ENCODE data around the gene ZC3H18. TPM values are rescaled to one million over a fixed set of nuclear protein-coding genes. Genes with fewer than 3 reads are reported as not detected.

The ZC3H18 gene
- polyA plus RNA-seq, 6 donors from 2014 or later, result 2.5 to 21.7 (median 9.0) TPM

DNA sequence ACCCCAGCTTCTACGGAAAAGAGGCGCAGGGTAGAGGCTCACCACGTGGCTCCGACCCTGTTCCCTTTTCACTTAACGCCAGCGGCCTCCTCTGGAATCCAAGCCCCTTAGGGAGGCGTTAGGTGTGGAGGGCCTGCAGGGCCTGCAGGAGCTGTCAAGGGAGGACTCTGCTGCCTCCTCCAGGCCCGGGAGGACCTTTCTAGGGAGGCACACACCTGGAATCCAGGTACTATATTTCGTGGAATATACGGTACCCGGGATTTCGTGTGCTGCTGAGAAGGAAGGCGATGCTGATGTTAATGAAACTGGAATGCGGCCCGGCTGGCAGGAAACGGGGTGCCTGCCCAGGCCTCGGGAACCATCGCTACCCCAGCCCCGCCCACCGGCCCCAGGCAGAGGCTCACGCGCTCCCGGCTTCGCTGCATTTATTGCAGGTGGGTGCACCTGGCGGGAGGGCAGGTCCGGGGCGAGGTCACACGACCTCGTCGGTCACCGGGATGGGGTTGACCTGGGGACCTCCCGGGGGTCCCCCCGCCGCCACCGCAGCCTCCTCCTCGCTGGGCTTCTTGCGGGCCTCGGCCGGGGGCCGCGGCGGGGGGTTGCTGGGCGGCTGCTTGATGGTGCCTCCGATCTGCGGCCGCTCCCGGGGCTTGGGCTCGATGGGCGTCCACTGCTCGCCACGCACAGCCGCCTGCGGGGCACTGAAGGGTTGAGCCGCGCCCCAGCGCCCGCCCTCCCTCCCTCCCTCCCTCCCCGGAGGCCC is 72.9 kb downstream of the ZC3H18 start:
- Mint-ChIP-seq H3K36me3 (peaks cover 0 to 6% of the 10 kb centered on the region in 2 donors), H3K4me3 (peak overlapping the region in 1 of 8 donors; percentile 44), H3K27ac (no peak overlapping the region), H3K27me3 (no peaks in the 10 kb centered on the region), H3K4me1 (peaks cover 50 to 64% (median 57%) of the 10 kb centered on the region in 3 donors), H3K9me3 (no peaks in the 10 kb centered on the region)
- DNase-seq (no peak), ATAC-seq (ENCODE audit: low read depth in 2 of 2) (no peak)

- Mint-ChIP-seq H3K36me3 (peaks cover 0 to 6% of the 10 kb centered on the region in 2 donors), H3K27ac (peak overlapping the region in 1 of 6 donors; percentile 63), H3K4me3 (peak overlapping the region in 1 of 8 donors; percentile 59), H3K27me3 (no peaks in the 10 kb centered on the region), H3K4me1 (peaks cover 47 to 63% (median 57%) of the 10 kb centered on the region in 3 donors), H3K9me3 (no peaks in the 10 kb centered on the region)
- DNase-seq (no peak), ATAC-seq (ENCODE audit: low read depth in 2 of 2) (no peak)
These were observed 73.4 kb downstream of the ZC3H18 start for GRCh38 chr16:88643644-88643932.

DNA sequence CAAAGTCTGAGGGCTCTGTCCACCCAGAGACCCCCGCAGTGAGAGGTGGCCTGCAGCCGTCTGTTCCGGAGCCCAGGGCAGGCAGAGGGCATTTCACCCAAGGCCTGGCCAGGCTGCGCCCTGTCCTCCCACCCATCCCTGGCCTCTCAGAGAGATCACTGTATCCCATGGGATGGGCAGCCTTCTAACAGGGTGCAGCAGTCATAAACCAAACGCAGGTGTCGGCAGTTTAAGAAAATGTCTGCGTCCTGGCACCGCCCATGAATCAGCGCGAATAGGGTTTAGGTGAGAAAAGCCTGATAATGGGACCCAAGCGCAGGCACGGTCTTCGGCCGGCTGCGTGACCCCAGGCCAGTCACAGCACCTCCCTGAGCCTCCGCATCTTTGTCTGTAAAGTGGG is 75.3 kb downstream of the ZC3H18 start:
- Mint-ChIP-seq H3K27me3 (no peaks in the 10 kb centered on the region), H3K4me3 (peak overlapping the region in 4 of 8 donors; percentile 9 to 69 (median 50)), H3K36me3 (peaks cover 0 to 12% of the 10 kb centered on the region in 2 donors), H3K9me3 (no peaks in the 10 kb centered on the region), H3K27ac (peak overlapping the region in 2 of 6 donors; percentile 28 to 47), H3K4me1 (peaks cover 43 to 63% (median 53%) of the 10 kb centered on the region in 3 donors)
- DNase-seq (no peak), ATAC-seq (ENCODE audit: low read depth in 2 of 2) (no peak)

DNA sequence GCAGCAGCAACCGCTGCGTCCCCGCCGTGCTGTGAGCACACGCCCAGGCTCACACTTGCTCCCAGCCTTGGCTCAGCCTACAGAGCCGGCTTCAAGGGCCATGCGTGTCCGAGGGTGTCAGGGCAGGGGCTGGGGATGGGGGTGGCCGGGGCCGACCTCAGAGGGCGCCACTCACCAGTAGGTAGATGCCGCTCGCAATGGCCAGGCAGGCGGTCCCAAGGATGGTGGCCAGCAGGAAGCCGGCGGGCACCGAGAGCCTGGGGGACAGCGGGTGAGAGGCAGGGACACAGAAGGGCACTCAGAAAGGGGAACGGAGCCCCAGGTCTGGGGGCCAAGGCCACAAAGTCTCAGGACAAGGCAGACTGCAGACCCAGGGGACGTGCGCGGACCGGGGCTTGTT is 75.7 kb downstream of the ZC3H18 start:
- no peaks in the 10 kb centered on the region for H3K27me3 Mint-ChIP-seq
- no peaks in the 10 kb centered on the region for H3K9me3 Mint-ChIP-seq
- no peak overlapping the region for H3K27ac Mint-ChIP-seq
- ATAC-seq (ENCODE audit: low read depth in 2 of 2), result no peak
- DNase-seq, result no peak
- H3K4me1 Mint-ChIP-seq, result peaks cover 40 to 58% (median 48%) of the 10 kb centered on the region in 3 donors
- H3K36me3 Mint-ChIP-seq, result peaks cover 0 to 12% of the 10 kb centered on the region in 2 donors
- peak overlapping the region in 3 of 8 donors; percentile 10 to 47 (median 44) for H3K4me3 Mint-ChIP-seq

- peak overlapping the region in 5 of 8 donors; percentile 10 to 47 (median 27) for H3K4me3 Mint-ChIP-seq
- peak overlapping the region in 2 of 6 donors; percentile 58 to 85 for H3K27ac Mint-ChIP-seq
- H3K36me3 Mint-ChIP-seq, result peaks cover 0 to 12% of the 10 kb centered on the region in 2 donors
- peaks cover 43 to 54% (median 48%) of the 10 kb centered on the region in 3 donors for H3K4me1 Mint-ChIP-seq
- H3K27me3 Mint-ChIP-seq, result no peaks in the 10 kb centered on the region
- ATAC-seq (ENCODE audit: low read depth in 2 of 2) (no peak), DNase-seq (no peak)
- no peaks in the 10 kb centered on the region for H3K9me3 Mint-ChIP-seq
These were observed 76.3 kb downstream of the ZC3H18 start for GRCh38 chr16:88646345-88647034.

DNA sequence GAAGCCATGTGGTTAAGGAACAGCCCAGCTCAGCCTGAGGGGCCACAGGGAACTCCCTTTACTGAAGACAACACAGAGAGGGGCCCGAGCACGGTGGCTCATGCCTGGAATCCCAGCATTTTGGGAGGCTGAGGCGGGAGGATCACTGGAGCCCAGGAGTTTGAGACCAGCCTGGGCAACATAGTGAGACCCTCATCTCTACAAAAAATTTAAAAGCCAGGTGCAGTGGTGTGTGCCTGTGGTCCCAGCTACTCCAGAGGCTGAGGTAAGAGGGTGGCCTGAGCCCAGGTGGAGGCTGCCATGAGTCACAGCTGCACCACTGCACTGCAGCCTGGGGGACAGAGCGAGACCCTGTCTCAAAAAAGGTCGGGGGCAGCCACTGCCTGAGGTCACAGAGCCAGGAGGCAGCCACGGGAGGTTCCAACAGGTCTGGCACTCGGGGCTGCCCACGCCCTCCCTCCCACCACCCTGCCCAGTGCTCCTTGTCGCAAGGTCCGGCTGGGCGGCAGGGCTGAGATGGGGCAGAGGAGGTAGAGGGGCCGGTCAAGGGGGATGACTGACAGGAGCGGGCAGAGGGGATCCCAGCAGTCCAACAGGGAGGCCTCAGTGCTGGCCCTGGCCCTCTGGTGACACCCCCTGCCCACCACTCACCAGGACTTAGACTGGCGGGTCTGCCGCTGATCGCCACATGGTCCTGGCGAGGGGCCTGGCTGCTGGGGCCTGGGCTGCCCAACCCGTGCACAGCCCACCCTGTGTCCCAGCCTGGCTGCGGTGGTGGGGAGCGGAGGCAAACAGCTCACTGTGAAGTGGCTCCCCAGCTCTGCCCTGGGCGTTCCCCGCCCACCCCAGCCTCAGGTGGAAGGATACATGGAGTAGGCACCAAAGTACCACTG is 77.2 kb downstream of the ZC3H18 start:
- no peaks in the 10 kb centered on the region for H3K9me3 Mint-ChIP-seq
- peak overlapping the region in 1 of 6 donors; percentile 85 for H3K27ac Mint-ChIP-seq
- ATAC-seq (ENCODE audit: low read depth in 2 of 2) (no peak), DNase-seq (no peak)
- H3K4me1 Mint-ChIP-seq, result peaks cover 38 to 49% (median 48%) of the 10 kb centered on the region in 3 donors
- H3K27me3 Mint-ChIP-seq, result no peaks in the 10 kb centered on the region
- peaks cover 0 to 12% of the 10 kb centered on the region in 2 donors for H3K36me3 Mint-ChIP-seq
- H3K4me3 Mint-ChIP-seq, result peak overlapping the region in 7 of 8 donors; percentile 12 to 92 (median 40)

DNA sequence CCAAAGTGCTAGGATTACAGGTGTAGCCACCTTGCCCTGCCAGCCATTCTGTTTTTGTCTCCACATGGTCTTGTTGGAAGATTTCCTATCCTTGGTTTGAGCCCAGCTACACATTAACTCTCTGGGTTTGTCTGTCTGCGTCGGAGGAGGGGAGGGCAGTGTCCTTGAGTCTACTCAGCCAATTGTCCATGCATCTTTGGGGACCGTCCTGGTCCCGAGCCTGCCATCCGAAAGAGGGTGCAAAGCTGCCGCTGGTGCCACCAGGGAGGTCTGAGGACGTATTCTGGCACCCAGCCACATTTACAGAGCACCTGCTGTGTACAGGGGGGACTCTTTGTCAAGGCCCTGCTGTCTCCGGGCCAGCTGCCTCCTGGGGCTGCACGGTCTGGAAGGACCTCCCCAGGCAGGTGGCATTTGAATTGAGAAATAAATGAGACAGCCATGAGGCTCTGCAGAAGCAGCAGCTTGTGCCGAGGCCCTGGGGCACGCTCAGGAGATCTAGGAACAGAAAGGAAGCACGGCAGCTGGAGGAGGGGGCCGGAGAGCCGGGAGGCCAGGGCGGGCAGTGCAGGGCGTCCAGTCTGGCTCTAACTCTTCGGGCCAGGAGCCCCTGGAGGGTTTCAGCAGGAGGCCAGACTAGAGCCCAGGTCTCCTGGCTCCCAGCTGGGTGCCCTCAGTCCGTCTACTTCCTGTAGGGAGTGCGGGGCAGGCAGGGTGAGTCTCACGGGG is 79.2 kb downstream of the ZC3H18 start:
- Mint-ChIP-seq H3K9me3 (no peaks in the 10 kb centered on the region), H3K36me3 (peaks cover 0 to 12% of the 10 kb centered on the region in 2 donors), H3K4me1 (peaks cover 32 to 51% (median 48%) of the 10 kb centered on the region in 3 donors), H3K27me3 (no peaks in the 10 kb centered on the region), H3K27ac (peak overlapping the region in 5 of 6 donors; percentile 68 to 99 (median 93)), H3K4me3 (peak overlapping the region; percentile 92 to 98 (median 94))
- ATAC-seq (ENCODE audit: low read depth in 2 of 2) (no peak), DNase-seq (no peak)

DNA sequence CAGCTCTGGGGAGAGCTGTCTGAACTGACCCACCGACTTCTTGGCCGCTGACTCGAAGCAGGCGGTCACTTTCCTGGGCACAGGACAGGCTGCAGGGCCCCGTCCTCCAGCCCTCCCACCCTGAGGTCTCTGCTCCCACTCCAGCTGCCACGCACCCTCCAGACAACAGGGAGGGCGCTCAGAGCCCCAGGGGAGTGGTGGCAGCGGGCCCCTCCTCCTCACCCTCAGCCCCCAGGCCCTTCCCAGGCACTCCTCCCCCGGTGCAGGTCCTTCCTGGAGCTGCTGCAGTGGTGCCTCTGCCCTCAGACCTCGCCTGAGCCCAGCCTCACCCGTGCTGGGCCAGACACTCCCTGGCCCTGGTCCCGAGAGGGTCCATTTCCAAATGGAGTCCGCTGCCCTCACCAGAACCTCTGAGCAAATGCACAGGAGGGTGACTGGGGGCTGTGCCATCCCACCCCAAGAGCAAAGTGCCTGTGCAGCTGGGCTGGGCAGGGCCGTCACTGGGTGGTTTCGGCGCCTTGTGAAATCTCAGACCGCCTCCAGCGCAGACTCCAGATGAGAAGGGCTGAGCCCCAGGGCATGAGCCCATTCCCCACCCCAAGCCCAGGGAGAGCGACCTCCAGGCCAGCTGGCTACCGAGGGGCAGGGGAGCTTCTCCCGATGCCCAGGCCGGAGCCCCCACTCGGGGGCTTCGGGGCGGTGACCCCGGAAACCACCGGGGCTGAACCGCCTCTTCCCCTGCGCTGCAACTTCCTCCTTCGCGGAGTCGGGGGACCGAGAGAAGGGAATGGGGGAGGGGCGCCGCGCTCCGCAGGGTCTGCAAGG is 79.9 kb downstream of the ZC3H18 start:
- Mint-ChIP-seq H3K4me1 (peaks cover 25 to 47% (median 42%) of the 10 kb centered on the region in 3 donors), H3K9me3 (no peaks in the 10 kb centered on the region), H3K27ac (peak overlapping the region; percentile 80 to 99 (median 92)), H3K36me3 (peaks cover 0 to 7% of the 10 kb centered on the region in 2 donors), H3K27me3 (no peaks in the 10 kb centered on the region), H3K4me3 (peak overlapping the region; percentile 92 to 98 (median 94))
- DNase-seq (peak; percentile 79), ATAC-seq (ENCODE audit: low read depth in 2 of 2) (peak; percentile 26 to 36)

GRCh38 chr16:88650749-88651275 is 80.6 kb downstream of the ZC3H18 start, which contains the start of gene CYBA:
Gene CYBA (minus strand): TSS chr16:88651053. CDS start chr16:88651013, 40 bp downstream.
- H3K4me3 Mint-ChIP-seq, result peak within 1 kb of the TSS; percentile 92 to 98 (median 94)
- H3K27me3 Mint-ChIP-seq, result no peaks in the 10 kb centered on the region
- ATAC-seq (ENCODE audit: low read depth in 2 of 2) (peak; percentile 78 to 80), DNase-seq (peak; percentile 91)
- no peaks in the 10 kb centered on the region for H3K9me3 Mint-ChIP-seq
- peak within 1 kb of the TSS; percentile 98 to 99 (median 99) for H3K27ac Mint-ChIP-seq
- peaks cover 22 to 42% (median 39%) of the 10 kb centered on the region in 3 donors for H3K4me1 Mint-ChIP-seq
- peaks cover 0 to 6% of the 10 kb centered on the region in 2 donors for H3K36me3 Mint-ChIP-seq

- DNase-seq (peak; percentile 95), ATAC-seq (ENCODE audit: low read depth in 2 of 2) (peak; percentile 79)
- no peaks in the 10 kb centered on the region for H3K27me3 Mint-ChIP-seq
- peak overlapping the region; percentile 98 to 99 (median 99) for H3K27ac Mint-ChIP-seq
- H3K36me3 Mint-ChIP-seq, result peaks cover 0 to 6% of the 10 kb centered on the region in 2 donors
- H3K9me3 Mint-ChIP-seq, result no peaks in the 10 kb centered on the region
- peak overlapping the region; percentile 92 to 98 (median 94) for H3K4me3 Mint-ChIP-seq
- H3K4me1 Mint-ChIP-seq, result peaks cover 22 to 42% (median 35%) of the 10 kb centered on the region in 3 donors
These were observed 81.2 kb downstream of the ZC3H18 start for GRCh38 chr16:88651276-88651988.

All from naive B cell (primary cell).